Prostate gland (tissue), 2 donors: ENCODE data around the gene DEPDC1. TPM values are rescaled to one million over a fixed set of nuclear protein-coding genes. Genes with fewer than 3 reads are reported as not detected.

Experiments
- DNase-seq: peaks from one replicate; pipeline ENCODE4 v3.0.0-alpha.2; 2019; ENCODE audit warnings: low spot score
- H3K27ac ChIP-seq, 2 donors: fragments of 200-600 bp; sonication (generic); 2 replicates each; pipeline ENCODE4 v1.5.1; 2017 to 2019
- H3K27me3 ChIP-seq: fragments of 200-600 bp; sonication (generic); replicated peaks from 2 replicates; pipeline ENCODE4 v1.5.1; 2019; ENCODE audit not compliant: insufficient read depth
- H3K36me3 ChIP-seq, 2 donors: fragments of 200-600 bp; sonication (generic); 1 replicate in 1 of 2; 2 replicates in 1 of 2; pipeline versions ENCODE4 v1.5.1 to v1.8.1; 2017 to 2019
- H3K4me1 ChIP-seq: fragments of 200-600 bp; sonication (generic); replicated peaks from 2 replicates; pipeline ENCODE4 v1.5.1; 2019
- H3K4me3 ChIP-seq, 2 donors: fragments of 200-600 bp; sonication (generic); 2 replicates each; pipeline ENCODE4 v1.5.1; 2017 to 2019
- H3K9me3 ChIP-seq: fragments of 200-600 bp; sonication (generic); 2 replicates; pipeline ENCODE4 v1.5.1; 2017
- CTCF ChIP-seq, 4 experiments: fragments of 200-600 bp in 2 of 4; fragments of 450-650 bp in 2 of 4; sonication (generic) in 2 of 4; IDR thresholded peaks; 1 replicate in 3 of 4; 2 replicates in 1 of 4; pipeline ENCODE4 v1.5.1; 2016 to 2019; ENCODE audit warnings: antibody characterized with exemption in 4 of 4, mild to moderate bottlenecking in 2 of 4, moderate library complexity in 2 of 4
- POLR2A ChIP-seq: fragments of 450-650 bp; IDR thresholded peaks from one replicate; pipeline ENCODE4 v1.6.1; 2016; ENCODE audit warnings: antibody characterized with exemption, mild to moderate bottlenecking
- POLR2AphosphoS5 ChIP-seq: sonication (generic); formaldehyde crosslinking; IDR thresholded peaks from one replicate; pipeline ENCODE4 v1.6.1; 2017; ENCODE audit warnings: antibody characterized with exemption
- WGBS: methylation state at CpG from one replicate; pipeline ENCODE4 v1.1.5; 2018; 5-methylcytosine and 5-hydroxymethylcytosine counted together
- intact Hi-C: fragments of 100-400 bp; cut with DNase I; formaldehyde crosslinking; loops from one replicate; pipeline ENCODE4 v1.14.2; 2022
- total RNA-seq, 2 donors: library from RNA; depleted of rRNA; stranded (reverse); fragments of >200 nt; gene quantifications; one replicate each; pipeline ENCODE4 v1.1.0, GENCODE V29; 2016

DEPDC1 gene
- total RNA-seq, 2 donors from 2014 or later: 0.46 to 3.0 TPM

DNA sequence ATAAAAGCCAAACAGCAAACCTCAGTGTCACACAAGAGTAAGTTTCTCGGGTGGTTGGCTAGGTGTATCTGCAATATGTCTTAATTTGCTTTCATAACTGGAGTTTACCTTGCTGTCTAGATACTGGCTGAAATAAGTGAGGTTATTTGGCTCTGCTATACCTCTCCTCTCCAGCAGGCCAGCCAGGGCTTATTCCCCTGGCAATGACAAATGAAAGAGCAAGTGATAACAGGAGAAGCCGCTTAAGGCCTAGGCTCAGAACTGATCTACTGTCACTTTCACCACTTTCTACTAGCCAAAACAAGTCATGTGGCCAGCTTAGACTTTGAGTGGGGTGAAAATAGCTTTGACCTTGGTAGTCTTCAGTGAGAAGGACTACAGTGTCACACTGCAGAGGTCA lies 42.3 kb downstream of the DEPDC1 start:
- TF ChIP-seq CTCF (IDR thresholded peaks at IDR 0.05): no peak
- TF ChIP-seq POLR2AphosphoS5: no peak
- TF ChIP-seq POLR2A: no peak
- H3K4me3 ChIP-seq: no peak overlapping the region
- intact Hi-C loops: no loop called here
- no peak for DNase-seq
- no peaks in the 10 kb centered on the region for H3K27me3 ChIP-seq
- no peaks in the 10 kb centered on the region for H3K9me3 ChIP-seq
- H3K27ac ChIP-seq: no peak overlapping the region
- no peaks in the 10 kb centered on the region for H3K36me3 ChIP-seq
- WGBS: 74% methylated on average over 2 of the region's 2 CpGs
- no peaks in the 10 kb centered on the region for H3K4me1 ChIP-seq

DNA sequence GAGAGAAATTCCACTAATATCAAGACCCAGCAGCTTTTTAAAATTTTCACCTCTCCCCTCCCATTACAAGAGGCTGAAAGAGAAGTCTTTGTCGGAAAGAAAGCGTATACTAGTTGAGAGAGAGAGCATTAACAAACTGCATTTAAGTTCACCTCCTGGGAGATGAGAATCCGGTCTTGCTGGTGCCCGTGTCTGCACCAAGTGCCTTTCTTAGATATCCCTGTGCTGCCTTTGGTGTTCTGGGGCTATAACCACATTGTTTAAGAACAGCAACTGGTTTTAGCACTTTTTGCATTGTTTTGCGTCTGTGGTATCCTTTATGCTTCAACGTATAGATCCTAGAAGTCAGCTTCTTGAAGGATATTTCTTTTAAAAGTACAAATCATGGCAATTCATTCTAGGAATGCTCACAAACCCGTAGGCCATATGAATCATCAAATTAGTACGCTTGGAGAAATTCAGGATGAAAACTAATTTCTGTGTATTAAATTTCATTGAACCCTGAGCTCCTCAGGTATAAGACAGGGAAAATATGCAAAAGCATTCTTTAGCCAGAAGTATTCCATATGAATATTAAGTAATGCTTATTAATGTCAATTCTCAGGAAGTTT lies 43.7 kb downstream of the DEPDC1 start:
- no peak overlapping the region for H3K27ac ChIP-seq
- H3K36me3 ChIP-seq: no peaks in the 10 kb centered on the region
- H3K27me3 ChIP-seq: no peaks in the 10 kb centered on the region
- intact Hi-C loops: no loop called here
- DNase-seq: no peak
- no peaks in the 10 kb centered on the region for H3K9me3 ChIP-seq
- no peak for TF ChIP-seq CTCF (IDR thresholded peaks at IDR 0.05)
- no peak for TF ChIP-seq POLR2A
- no peak for TF ChIP-seq POLR2AphosphoS5
- no peaks in the 10 kb centered on the region for H3K4me1 ChIP-seq
- H3K4me3 ChIP-seq: no peak overlapping the region
- WGBS: 89% methylated on average over 8 of the region's 8 CpGs

GRCh38 chr1:68449901-68450300 lies 47.0 kb downstream of the DEPDC1 start, which contains the start of gene RPE65:
Gene RPE65, minus strand, starts transcription at chr1:68449954. Its CDS starts 49 bp downstream, at chr1:68449905.
- H3K27me3 ChIP-seq: peaks cover 2% of the 10 kb centered on the region
- TF ChIP-seq CTCF (IDR thresholded peaks at IDR 0.05) (no peak), POLR2A (no peak), POLR2AphosphoS5 (no peak)
- H3K4me3 ChIP-seq: no peak within 1 kb of the TSS
- no peaks in the 10 kb centered on the region for H3K9me3 ChIP-seq
- H3K36me3 ChIP-seq: no peaks in the 10 kb centered on the region
- no peak within 1 kb of the TSS for H3K27ac ChIP-seq
- WGBS: 30% methylated on average over 1 of the region's 1 CpG
- no peak for DNase-seq
- no peaks in the 10 kb centered on the region for H3K4me1 ChIP-seq
- intact Hi-C loops: no loop called here

GRCh38 chr1:68448365-68448764 lies 48.5 kb downstream of the DEPDC1 start:
- Histone ChIP-seq H3K4me3 (no peak overlapping the region), H3K27me3 (peaks cover 2% of the 10 kb centered on the region), H3K36me3 (no peaks in the 10 kb centered on the region), H3K9me3 (no peaks in the 10 kb centered on the region), H3K4me1 (no peaks in the 10 kb centered on the region), H3K27ac (no peak overlapping the region)
- DNase-seq: no peak
- no peak for TF ChIP-seq POLR2AphosphoS5
- WGBS: 83% methylated on average over 7 of the region's 7 CpGs
- intact Hi-C loops: no loop called here

DNA sequence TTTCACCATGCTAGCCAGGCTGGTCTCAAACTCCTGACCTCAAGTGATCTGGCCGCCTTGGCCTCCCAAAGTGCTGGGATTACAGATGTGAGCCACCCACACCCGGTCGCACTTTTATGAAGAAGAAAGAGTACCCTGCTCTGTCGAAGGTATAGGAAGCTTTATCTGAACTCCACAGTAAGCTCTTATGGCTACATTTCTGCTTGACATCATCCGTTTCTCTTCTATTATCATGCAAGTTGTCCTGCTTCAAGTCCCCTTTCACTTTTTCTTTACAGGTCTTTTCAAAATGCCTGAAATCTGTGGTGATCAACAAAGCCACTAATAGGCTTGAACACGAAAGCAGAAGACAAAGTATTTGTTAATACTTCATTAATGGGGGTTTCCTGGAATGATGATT lies 51.2 kb downstream of the DEPDC1 start:
- Histone ChIP-seq H3K9me3 (no peaks in the 10 kb centered on the region), H3K27ac (no peak overlapping the region), H3K4me3 (no peak overlapping the region), H3K27me3 (peaks cover 2% of the 10 kb centered on the region), H3K36me3 (no peaks in the 10 kb centered on the region), H3K4me1 (no peaks in the 10 kb centered on the region)
- intact Hi-C loops: no loop called here
- WGBS: 95% methylated on average over 6 of the region's 6 CpGs
- no peak for DNase-seq
- TF ChIP-seq POLR2A: no peak
- no peak for TF ChIP-seq CTCF (IDR thresholded peaks at IDR 0.05)
- no peak for TF ChIP-seq POLR2AphosphoS5
